ENCODE data around the gene EFNB1.

Gene EFNB1

GRCh38 chrX:68868902-68869800, 40.3 kb downstream of the EFNB1 start:
- TF ChIP-seq, protein P1, sequence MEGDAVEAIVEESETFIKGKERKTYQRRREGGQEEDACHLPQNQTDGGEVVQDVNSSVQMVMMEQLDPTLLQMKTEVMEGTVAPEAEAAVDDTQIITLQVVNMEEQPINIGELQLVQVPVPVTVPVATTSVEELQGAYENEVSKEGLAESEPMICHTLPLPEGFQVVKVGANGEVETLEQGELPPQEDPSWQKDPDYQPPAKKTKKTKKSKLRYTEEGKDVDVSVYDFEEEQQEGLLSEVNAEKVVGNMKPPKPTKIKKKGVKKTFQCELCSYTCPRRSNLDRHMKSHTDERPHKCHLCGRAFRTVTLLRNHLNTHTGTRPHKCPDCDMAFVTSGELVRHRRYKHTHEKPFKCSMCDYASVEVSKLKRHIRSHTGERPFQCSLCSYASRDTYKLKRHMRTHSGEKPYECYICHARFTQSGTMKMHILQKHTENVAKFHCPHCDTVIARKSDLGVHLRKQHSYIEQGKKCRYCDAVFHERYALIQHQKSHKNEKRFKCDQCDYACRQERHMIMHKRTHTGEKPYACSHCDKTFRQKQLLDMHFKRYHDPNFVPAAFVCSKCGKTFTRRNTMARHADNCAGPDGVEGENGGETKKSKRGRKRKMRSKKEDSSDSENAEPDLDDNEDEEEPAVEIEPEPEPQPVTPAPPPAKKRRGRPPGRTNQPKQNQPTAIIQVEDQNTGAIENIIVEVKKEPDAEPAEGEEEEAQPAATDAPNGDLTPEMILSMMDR (IDR thresholded peaks at IDR 0.05): no peak
- Mint-ChIP-seq H3K4me3 (no peak overlapping the region), H3K27me3 (ENCODE audit: low read depth, poor library complexity) (peaks cover 14% of the 10 kb centered on the region), H3K27ac (no peak overlapping the region), H3K4me1 (peaks cover 71% of the 10 kb centered on the region), H3K36me3 (ENCODE audit: low read depth) (no peaks in the 10 kb centered on the region), H3K9me3 (peaks cover 57% of the 10 kb centered on the region)
- DNase-seq: no peak

DNA sequence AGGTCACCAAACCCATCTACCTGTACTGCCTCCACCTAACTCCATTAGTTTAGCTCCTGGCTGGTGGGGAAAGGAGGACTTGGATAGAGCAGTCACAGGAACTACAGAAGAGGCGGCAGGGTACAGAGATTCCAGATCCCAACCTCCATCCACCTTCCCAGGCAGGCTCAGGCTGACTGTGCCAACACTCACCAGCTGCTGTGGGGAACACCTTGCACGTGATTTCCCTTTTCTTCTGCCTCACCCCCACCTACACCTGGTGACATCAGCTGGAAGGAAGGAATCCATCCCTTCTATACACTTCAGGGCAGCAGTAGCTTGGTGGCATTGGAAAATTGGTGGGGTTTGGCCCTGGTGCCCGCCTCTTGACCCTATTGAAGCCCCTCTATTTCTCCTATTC, 41.5 kb downstream of the EFNB1 start:
- no peak overlapping the region for H3K4me3 Mint-ChIP-seq
- peaks cover 14% of the 10 kb centered on the region for H3K27me3 Mint-ChIP-seq (ENCODE audit: low read depth, poor library complexity)
- TF ChIP-seq, protein P1 (IDR thresholded peaks at IDR 0.05): no peak
- peaks cover 62% of the 10 kb centered on the region for H3K4me1 Mint-ChIP-seq
- no peaks in the 10 kb centered on the region for H3K36me3 Mint-ChIP-seq (ENCODE audit: low read depth)
- H3K27ac Mint-ChIP-seq: no peak overlapping the region
- H3K9me3 Mint-ChIP-seq: peaks cover 66% of the 10 kb centered on the region
- no peak for DNase-seq

- TF ChIP-seq, protein P1 (IDR thresholded peaks at IDR 0.05): no peak
- H3K27ac Mint-ChIP-seq: no peak overlapping the region
- H3K4me3 Mint-ChIP-seq: no peak overlapping the region
- no peak for DNase-seq
- H3K36me3 Mint-ChIP-seq (ENCODE audit: low read depth): no peaks in the 10 kb centered on the region
- peaks cover 18% of the 10 kb centered on the region for H3K27me3 Mint-ChIP-seq (ENCODE audit: low read depth, poor library complexity)
- peaks cover 48% of the 10 kb centered on the region for H3K4me1 Mint-ChIP-seq
- peaks cover 60% of the 10 kb centered on the region for H3K9me3 Mint-ChIP-seq
Observed at GRCh38 chrX:68872171-68872570, 43.4 kb downstream of the EFNB1 start.

- TF ChIP-seq, protein P1 (IDR thresholded peaks at IDR 0.05): no peak
- peaks cover 38% of the 10 kb centered on the region for H3K4me1 Mint-ChIP-seq
- H3K27me3 Mint-ChIP-seq (ENCODE audit: low read depth, poor library complexity): peaks cover 23% of the 10 kb centered on the region
- H3K4me3 Mint-ChIP-seq: no peak overlapping the region
- DNase-seq: no peak
- no peaks in the 10 kb centered on the region for H3K36me3 Mint-ChIP-seq (ENCODE audit: low read depth)
- H3K9me3 Mint-ChIP-seq: peaks cover 58% of the 10 kb centered on the region
- H3K27ac Mint-ChIP-seq: no peak overlapping the region
Observed at GRCh38 chrX:68874076-68874475, 45.3 kb downstream of the EFNB1 start.

- no peak overlapping the region for H3K27ac Mint-ChIP-seq
- peaks cover 24% of the 10 kb centered on the region for H3K27me3 Mint-ChIP-seq (ENCODE audit: low read depth, poor library complexity)
- no peak overlapping the region for H3K4me3 Mint-ChIP-seq
- H3K9me3 Mint-ChIP-seq: peaks cover 61% of the 10 kb centered on the region
- H3K36me3 Mint-ChIP-seq (ENCODE audit: low read depth): no peaks in the 10 kb centered on the region
- DNase-seq: no peak
- TF ChIP-seq, protein P1 (IDR thresholded peaks at IDR 0.05): no peak
- H3K4me1 Mint-ChIP-seq: peaks cover 45% of the 10 kb centered on the region
Observed at GRCh38 chrX:68876731-68877130, 47.9 kb downstream of the EFNB1 start.

DNA sequence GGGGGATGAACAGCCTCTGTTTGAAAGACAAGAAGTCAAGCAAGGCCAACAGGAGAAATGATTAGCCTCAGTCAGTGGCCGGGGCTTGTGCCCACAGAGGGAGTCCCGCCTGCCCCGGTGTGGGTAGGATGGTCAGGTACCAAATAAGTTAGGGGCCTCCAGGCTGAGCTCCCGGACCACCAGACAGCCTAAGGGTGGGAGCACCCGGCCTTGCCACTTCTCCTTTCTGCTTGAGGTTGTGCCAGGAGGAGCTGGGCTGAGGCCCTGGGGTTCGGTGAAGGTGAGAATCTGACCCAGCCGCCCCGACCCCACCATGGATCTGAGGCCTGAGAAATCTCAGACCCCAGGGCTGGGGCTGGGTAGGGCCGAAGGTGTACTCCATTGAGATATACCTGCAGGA, 48.8 kb downstream of the EFNB1 start:
- no peak overlapping the region for H3K27ac Mint-ChIP-seq
- H3K36me3 Mint-ChIP-seq (ENCODE audit: low read depth): no peaks in the 10 kb centered on the region
- no peak overlapping the region for H3K4me3 Mint-ChIP-seq
- H3K9me3 Mint-ChIP-seq: peaks cover 56% of the 10 kb centered on the region
- DNase-seq: no peak
- H3K4me1 Mint-ChIP-seq: peaks cover 48% of the 10 kb centered on the region
- TF ChIP-seq, protein P1 (IDR thresholded peaks at IDR 0.05): no peak
- peaks cover 24% of the 10 kb centered on the region for H3K27me3 Mint-ChIP-seq (ENCODE audit: low read depth, poor library complexity)

Measured in nephron progenitor cell (in vitro differentiated cells).